ENCODE results near the gene ITPR1.

DNA sequence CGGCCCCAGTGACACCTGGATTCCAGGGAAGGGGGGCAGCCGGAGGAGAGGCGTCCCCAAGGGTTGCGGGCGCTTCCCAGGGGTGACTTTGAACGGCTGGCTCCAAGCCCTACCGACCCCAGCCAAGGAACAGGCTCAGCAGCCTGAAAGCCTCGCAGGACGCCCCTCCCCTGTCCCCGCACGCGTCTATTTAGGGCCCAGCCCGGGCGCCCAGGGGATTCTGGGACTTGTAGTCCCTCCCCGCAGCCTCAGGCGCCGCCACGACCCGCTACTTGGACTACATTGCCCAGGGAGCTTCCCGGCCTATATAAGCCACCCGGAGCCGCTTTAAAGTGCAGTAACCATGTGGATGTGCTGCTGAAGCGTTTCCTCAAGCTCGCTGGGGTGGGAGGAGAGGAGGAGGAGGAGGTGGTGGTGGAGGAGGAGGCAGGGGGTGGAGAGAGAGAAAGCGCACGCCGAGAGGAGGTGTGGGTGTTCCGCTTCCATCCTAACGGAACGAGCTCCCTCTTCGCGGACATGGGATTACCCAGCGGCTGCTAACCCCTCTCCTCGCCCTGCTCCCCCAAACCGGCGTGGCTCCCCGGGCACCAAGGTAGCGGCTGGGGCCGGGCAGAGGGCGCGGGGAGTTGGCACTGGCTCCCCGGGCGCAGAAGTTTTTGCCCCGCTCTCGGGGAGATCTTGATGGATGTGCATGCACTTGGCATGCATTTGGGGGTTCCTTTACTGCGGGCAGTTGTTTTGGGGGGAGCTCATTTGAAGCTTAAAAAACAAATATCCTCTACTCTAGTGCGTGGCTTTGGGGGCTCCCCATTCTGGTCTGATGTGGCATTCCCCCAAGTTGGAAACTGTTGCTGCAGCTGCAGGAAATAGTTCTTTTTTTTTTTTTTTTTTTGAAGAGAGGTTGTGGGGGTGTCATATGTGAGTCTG is at the start of gene ITPR1:
- TF ChIP-seq EZH2 (IDR thresholded peaks at IDR 0.05; ENCODE audit: insufficient read depth, low read length): no peak
- TF ChIP-seq, protein P1, sequence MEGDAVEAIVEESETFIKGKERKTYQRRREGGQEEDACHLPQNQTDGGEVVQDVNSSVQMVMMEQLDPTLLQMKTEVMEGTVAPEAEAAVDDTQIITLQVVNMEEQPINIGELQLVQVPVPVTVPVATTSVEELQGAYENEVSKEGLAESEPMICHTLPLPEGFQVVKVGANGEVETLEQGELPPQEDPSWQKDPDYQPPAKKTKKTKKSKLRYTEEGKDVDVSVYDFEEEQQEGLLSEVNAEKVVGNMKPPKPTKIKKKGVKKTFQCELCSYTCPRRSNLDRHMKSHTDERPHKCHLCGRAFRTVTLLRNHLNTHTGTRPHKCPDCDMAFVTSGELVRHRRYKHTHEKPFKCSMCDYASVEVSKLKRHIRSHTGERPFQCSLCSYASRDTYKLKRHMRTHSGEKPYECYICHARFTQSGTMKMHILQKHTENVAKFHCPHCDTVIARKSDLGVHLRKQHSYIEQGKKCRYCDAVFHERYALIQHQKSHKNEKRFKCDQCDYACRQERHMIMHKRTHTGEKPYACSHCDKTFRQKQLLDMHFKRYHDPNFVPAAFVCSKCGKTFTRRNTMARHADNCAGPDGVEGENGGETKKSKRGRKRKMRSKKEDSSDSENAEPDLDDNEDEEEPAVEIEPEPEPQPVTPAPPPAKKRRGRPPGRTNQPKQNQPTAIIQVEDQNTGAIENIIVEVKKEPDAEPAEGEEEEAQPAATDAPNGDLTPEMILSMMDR (IDR thresholded peaks at IDR 0.05; ENCODE audit: insufficient read depth, low read depth, low read length): no peak
